ENCODE data around the gene TRAF3IP1.

DNA sequence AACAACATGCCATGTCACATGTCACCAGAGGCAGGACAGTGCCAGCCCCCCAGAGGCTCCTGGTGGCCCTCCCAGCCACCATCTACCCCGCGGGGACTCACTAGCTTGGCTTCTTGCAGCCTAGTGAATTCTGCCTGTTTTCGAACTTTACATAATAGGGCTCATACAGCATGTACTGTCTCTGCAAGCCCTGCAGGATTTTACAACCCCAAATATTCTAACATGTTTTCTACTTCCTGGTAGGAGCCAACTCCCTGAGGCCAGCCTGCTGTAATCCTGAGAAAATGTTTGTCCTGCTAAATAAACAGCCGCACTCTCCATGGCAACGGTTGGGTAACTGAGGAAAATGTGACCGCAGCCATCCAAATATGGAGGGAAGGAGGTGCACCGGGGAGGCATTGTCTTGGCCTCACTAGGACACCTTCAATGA is 34.6 kb upstream of the TRAF3IP1 start:
- TF ChIP-seq, protein P1, sequence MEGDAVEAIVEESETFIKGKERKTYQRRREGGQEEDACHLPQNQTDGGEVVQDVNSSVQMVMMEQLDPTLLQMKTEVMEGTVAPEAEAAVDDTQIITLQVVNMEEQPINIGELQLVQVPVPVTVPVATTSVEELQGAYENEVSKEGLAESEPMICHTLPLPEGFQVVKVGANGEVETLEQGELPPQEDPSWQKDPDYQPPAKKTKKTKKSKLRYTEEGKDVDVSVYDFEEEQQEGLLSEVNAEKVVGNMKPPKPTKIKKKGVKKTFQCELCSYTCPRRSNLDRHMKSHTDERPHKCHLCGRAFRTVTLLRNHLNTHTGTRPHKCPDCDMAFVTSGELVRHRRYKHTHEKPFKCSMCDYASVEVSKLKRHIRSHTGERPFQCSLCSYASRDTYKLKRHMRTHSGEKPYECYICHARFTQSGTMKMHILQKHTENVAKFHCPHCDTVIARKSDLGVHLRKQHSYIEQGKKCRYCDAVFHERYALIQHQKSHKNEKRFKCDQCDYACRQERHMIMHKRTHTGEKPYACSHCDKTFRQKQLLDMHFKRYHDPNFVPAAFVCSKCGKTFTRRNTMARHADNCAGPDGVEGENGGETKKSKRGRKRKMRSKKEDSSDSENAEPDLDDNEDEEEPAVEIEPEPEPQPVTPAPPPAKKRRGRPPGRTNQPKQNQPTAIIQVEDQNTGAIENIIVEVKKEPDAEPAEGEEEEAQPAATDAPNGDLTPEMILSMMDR (IDR thresholded peaks at IDR 0.05 in 8 of 11, conservative IDR thresholded peaks at IDR 0.05 in 3 of 11) = no peak
- no peak for TF ChIP-seq POLR2A (IDR thresholded peaks at IDR 0.05)

Data from spleen (tissue), 7 donors.